Peyer's patch (tissue), 4 donors: ENCODE results near the gene RPTOR.

ENCODE experiments used
- CTCF ChIP-seq, 6 experiments: fragments of 450-650 bp in 4 of 6; fragments of 200-600 bp in 2 of 6; sonication (generic) in 1 of 6; IDR thresholded peaks; one replicate each; pipeline ENCODE4 v1.5.1; 2017 to 2019; ENCODE audit warnings: antibody characterized with exemption in 6 of 6, mild to moderate bottlenecking in 3 of 6, moderate library complexity in 1 of 6
- POLR2A ChIP-seq, 2 donors: fragments of 450-650 bp; IDR thresholded peaks; one replicate each; pipeline ENCODE4 v1.5.1; 2017; ENCODE audit warnings: antibody characterized with exemption in 2 of 2, mild to moderate bottlenecking in 2 of 2, moderate library complexity in 2 of 2

DNA sequence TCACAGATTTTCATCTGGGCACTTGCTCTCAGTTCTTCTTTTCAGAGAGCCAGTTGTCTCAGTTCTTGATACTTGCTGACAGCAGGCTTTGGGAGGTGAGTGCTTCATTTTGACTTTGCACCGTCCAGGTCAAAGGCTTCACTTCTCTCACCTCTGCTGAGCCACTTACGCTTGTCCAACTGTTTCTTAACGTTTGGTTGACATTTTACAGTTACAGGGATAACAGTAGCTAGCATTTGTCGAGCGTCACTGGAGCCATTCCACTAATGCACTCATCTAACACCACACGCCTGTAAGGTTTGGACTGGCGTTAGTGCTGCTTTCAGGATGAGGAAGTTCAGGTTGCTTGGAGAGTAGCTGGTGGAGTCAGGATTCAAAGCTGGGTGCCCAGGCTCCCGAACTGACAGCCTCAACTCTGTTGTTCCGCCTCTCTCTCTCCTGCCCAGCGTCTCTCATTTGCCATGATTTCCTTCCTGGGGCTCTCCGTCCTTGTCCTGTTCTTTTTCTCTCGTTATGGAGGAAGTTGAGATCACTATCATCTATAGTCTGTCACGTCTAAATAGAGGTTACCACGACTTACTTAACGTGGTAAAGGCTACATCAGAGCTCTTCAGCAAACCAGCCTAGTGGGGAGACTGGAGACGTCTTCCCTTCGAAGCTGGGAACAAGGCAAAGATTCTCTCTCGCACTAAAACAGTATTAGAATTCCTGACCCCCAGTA, 220.8 kb downstream of the RPTOR start:
- TF ChIP-seq CTCF (IDR thresholded peaks at IDR 0.05) (no peak), POLR2A (IDR thresholded peaks at IDR 0.05) (no peak)
